Lower leg skin (tissue), 3 donors: Measurements from ENCODE around the gene E2F3.

ENCODE experiments used
- POLR2A ChIP-seq, 2 donors: fragments of 450-650 bp; IDR thresholded peaks; one replicate each; pipeline ENCODE4 v1.6.1; 2016 to 2017; ENCODE audit warnings: antibody characterized with exemption in 2 of 2, mild to moderate bottlenecking in 1 of 2, moderate library complexity in 1 of 2
- TF ChIP-seq, protein P1 (sequence below), 3 donors: fragments of 450-650 bp; IDR thresholded peaks; one replicate each; pipeline ENCODE4 v1.5.1; 2016; ENCODE audit warnings: antibody characterized with exemption in 3 of 3, mild to moderate bottlenecking in 3 of 3, moderate library complexity in 2 of 3

DNA sequence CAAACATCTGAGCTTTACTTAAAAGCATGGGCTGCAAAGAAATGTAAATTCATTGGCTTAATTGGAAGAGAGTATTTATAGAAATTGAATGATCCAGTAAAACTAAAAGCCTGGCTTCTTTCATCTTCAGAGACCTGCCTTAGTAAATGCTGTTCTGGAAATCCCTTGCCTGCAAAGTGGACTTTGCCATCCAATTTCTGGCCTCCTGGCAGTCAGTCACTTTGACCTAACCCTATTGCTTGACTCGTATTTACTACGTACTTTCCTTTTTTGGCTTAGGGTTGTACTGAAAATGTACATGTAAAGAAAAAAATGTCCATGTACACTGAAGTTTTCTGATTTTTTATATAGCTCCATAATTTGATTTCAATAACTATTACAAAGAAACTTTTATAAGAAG is 47.1 kb downstream of the E2F3 start:
- TF ChIP-seq, protein P1, sequence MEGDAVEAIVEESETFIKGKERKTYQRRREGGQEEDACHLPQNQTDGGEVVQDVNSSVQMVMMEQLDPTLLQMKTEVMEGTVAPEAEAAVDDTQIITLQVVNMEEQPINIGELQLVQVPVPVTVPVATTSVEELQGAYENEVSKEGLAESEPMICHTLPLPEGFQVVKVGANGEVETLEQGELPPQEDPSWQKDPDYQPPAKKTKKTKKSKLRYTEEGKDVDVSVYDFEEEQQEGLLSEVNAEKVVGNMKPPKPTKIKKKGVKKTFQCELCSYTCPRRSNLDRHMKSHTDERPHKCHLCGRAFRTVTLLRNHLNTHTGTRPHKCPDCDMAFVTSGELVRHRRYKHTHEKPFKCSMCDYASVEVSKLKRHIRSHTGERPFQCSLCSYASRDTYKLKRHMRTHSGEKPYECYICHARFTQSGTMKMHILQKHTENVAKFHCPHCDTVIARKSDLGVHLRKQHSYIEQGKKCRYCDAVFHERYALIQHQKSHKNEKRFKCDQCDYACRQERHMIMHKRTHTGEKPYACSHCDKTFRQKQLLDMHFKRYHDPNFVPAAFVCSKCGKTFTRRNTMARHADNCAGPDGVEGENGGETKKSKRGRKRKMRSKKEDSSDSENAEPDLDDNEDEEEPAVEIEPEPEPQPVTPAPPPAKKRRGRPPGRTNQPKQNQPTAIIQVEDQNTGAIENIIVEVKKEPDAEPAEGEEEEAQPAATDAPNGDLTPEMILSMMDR (IDR thresholded peaks at IDR 0.05): no peak
- no peak for TF ChIP-seq POLR2A (IDR thresholded peaks at IDR 0.05)
